HepG2 (cell line): ENCODE data around the gene NCOA1. TPM values are rescaled to one million over a fixed set of nuclear protein-coding genes. Genes with fewer than 3 reads are reported as not detected.

Experiments used
- ATAC-seq: fragments of 200-7000 bp; cut with Tn5 transposase; 3 replicates; pipeline ENCODE4 v1.9.1; 2020; ENCODE audit warnings: mild to moderate bottlenecking, moderate library complexity
- BruUV-seq: library from RNA; stranded (reverse); fragments of 400-500 nt; replicated peaks from 2 replicates; lab custom pipeline; 2021; lab: Mats Ljungman, UMichigan
- CTCF ChIA-PET: fragments of 300-600 bp; formaldehyde crosslinking; extraction: SDS; loops from one replicate; lab custom pipeline; 2021; ENCODE audit warnings: low total read pairs, inconsistent platforms, low intra/inter-chr PET ratio; lab: Yijun Ruan, JAX
- POLR2A ChIA-PET: fragments of 350-600 bp; sonication (Branson Sonifier 250); formaldehyde crosslinking; loops from one replicate; lab custom pipeline; 2020; ENCODE audit warnings: antibody characterized with exemption, inconsistent platforms; lab: Yijun Ruan, JAX
- DNase-seq: peaks from one replicate; pipeline ENCODE4 v3.0.0-alpha.2; 2015; ENCODE audit warnings: low spot score
- FAIRE-seq: peaks from 3 replicates; lab custom pipeline; 2011; peaks lifted over from hg19 to GRCh38; lab: Jason Lieb, UNC
- H2AFZ ChIP-seq: one replicate; pipeline ENCODE4 v1.6.1; 2011; ENCODE audit warnings: low read length, inconsistent platforms
- H3K27ac ChIP-seq: fragments of 300-600 bp; 3 replicates; pipeline ENCODE4 v1.8.0; 2011; ENCODE audit warnings: mixed run types, mild to moderate bottlenecking, mixed read lengths, low read length, inconsistent platforms; ENCODE audit not compliant: insufficient read depth; ENCODE audit errors: extremely low read length
- H3K27me3 ChIP-seq, 2 experiments: fragments of 200-600 bp in 1 of 2; 2 replicates in 1 of 2; 3 replicates in 1 of 2; pipeline versions ENCODE4 v1.6.0 to v1.8.0; 2011; ENCODE audit warnings: low read length in 2 of 2, mild to moderate bottlenecking in 2 of 2, moderate library complexity in 2 of 2, inconsistent platforms in 1 of 2; ENCODE audit not compliant: insufficient read depth in 2 of 2, control insufficient read depth in 1 of 2
- H3K36me3 ChIP-seq, 2 experiments: fragments of 200-600 bp in 1 of 2; replicated peaks in 1 of 2; 2 replicates in 1 of 2; 3 replicates in 1 of 2; pipeline versions ENCODE4 v1.5.1 to v1.8.0; 2011; ENCODE audit warnings: low read length in 2 of 2, inconsistent platforms in 1 of 2; ENCODE audit not compliant: insufficient read depth in 2 of 2, control insufficient read depth in 1 of 2
- H3K4me1 ChIP-seq: 2 replicates; pipeline ENCODE4 v1.5.1; 2012; ENCODE audit warnings: low read length, inconsistent platforms; ENCODE audit not compliant: insufficient read depth
- H3K4me2 ChIP-seq: 2 replicates; pipeline ENCODE4 v1.6.0; 2011; ENCODE audit warnings: low read depth, low read length, inconsistent platforms
- H3K4me3 ChIP-seq, 3 experiments: fragments of 200-600 bp in 1 of 3; sonication (generic), shearing (Covaris generic) in 1 of 3; replicated peaks in 1 of 3; 2 replicates each; pipeline ENCODE4 v1.5.1; 2011 to 2016; ENCODE audit warnings: low read length in 3 of 3, inconsistent platforms in 2 of 3, low read depth in 2 of 3, mild to moderate bottlenecking in 2 of 3, control low read depth in 1 of 3, mixed read lengths in 1 of 3; ENCODE audit not compliant: insufficient read depth in 1 of 3
- H3K79me2 ChIP-seq: one replicate; pipeline ENCODE4 v1.6.1; 2011; ENCODE audit warnings: low read length, inconsistent platforms; ENCODE audit not compliant: insufficient read depth
- H3K9ac ChIP-seq: 2 replicates; pipeline ENCODE4 v1.6.0; 2011; ENCODE audit warnings: mild to moderate bottlenecking, low read depth, low read length, inconsistent platforms; ENCODE audit not compliant: insufficient read depth
- H3K9me3 ChIP-seq: 2 replicates; pipeline ENCODE4 v1.5.1; 2012; ENCODE audit warnings: mild to moderate bottlenecking, low read length
- H4K20me1 ChIP-seq: 2 replicates; pipeline ENCODE4 v1.6.0; 2011; ENCODE audit warnings: inconsistent platforms, mild to moderate bottlenecking, low read length, moderate library complexity; ENCODE audit not compliant: insufficient read depth
- AKAP8 ChIP-seq: sonication (generic); formaldehyde crosslinking; IDR thresholded peaks from 2 replicates; pipeline ENCODE4 v1.5.1; 2020; ENCODE audit warnings: mild to moderate bottlenecking, missing genetic modification reagents
- ARNT ChIP-seq: fragments of 450-650 bp; IDR thresholded peaks from 2 replicates; pipeline ENCODE4 v1.6.1; 2017
- BRCA1 ChIP-seq: sonication (generic); formaldehyde crosslinking; IDR thresholded peaks from 2 replicates; pipeline ENCODE4 v1.4.0; 2020; ENCODE audit warnings: missing genetic modification reagents
- CREM ChIP-seq, 2 experiments: sonication (generic) in 1 of 2; formaldehyde crosslinking in 1 of 2; IDR thresholded peaks; 2 replicates each; pipeline versions ENCODE4 v1.4.0 to v1.6.1; 2016 to 2020; ENCODE audit warnings: antibody characterized with exemption in 1 of 2, mild to moderate bottlenecking in 1 of 2, missing genetic modification reagents in 1 of 2
- DNMT1 ChIP-seq: sonication (generic); formaldehyde crosslinking; IDR thresholded peaks from 2 replicates; pipeline ENCODE4 v1.5.1; 2020; ENCODE audit warnings: mild to moderate bottlenecking, missing genetic modification reagents
- MTA3 ChIP-seq: sonication (generic); formaldehyde crosslinking; IDR thresholded peaks from 2 replicates; pipeline ENCODE4 v1.4.0; 2020; ENCODE audit warnings: missing genetic modification reagents
- POLR2G ChIP-seq: fragments of 200-400 bp; formaldehyde crosslinking; IDR thresholded peaks from 2 replicates; pipeline ENCODE4 v1.6.1; 2018; ENCODE audit warnings: mild to moderate bottlenecking, low read depth, low read length, moderate library complexity
- SKI ChIP-seq: fragments of 450-650 bp; IDR thresholded peaks from one replicate; pipeline ENCODE4 v1.6.1; 2018; ENCODE audit warnings: mild to moderate bottlenecking; ENCODE audit not compliant: partially characterized antibody
- ZNF10 ChIP-seq: sonication (generic); formaldehyde crosslinking; IDR thresholded peaks from 2 replicates; pipeline ENCODE4 v1.4.0; 2020; ENCODE audit warnings: mild to moderate bottlenecking, low read depth, missing genetic modification reagents, borderline replicate concordance
- ZNF205 ChIP-seq: IDR thresholded peaks from 2 replicates; pipeline ENCODE4 v1.6.1; 2018; ENCODE audit warnings: missing biosample characterization, missing genetic modification reagents
- ZNF260 ChIP-seq: sonication (generic); formaldehyde crosslinking; IDR thresholded peaks from 2 replicates; pipeline ENCODE4 v1.4.0; 2020; ENCODE audit warnings: missing genetic modification reagents, low read depth, mild to moderate bottlenecking, borderline replicate concordance
- ZNF3 ChIP-seq: IDR thresholded peaks from 2 replicates; pipeline ENCODE4 v1.7.0; 2017; ENCODE audit warnings: inconsistent platforms
- ZNF577 ChIP-seq: sonication (generic); formaldehyde crosslinking; IDR thresholded peaks from 2 replicates; pipeline ENCODE4 v1.4.0; 2020; ENCODE audit warnings: mild to moderate bottlenecking, low read depth, missing genetic modification reagents, borderline replicate concordance
- ZNF747 ChIP-seq: sonication (generic); formaldehyde crosslinking; IDR thresholded peaks from 2 replicates; pipeline ENCODE4 v1.8.1; 2023; ENCODE audit warnings: missing genetic modification reagents, mild to moderate bottlenecking, borderline replicate concordance
- WGBS: methylation state at CpG from one replicate; pipeline ENCODE4 v1.1.6; 2017; ENCODE audit warnings: low lambda C conversion rate; 5-methylcytosine and 5-hydroxymethylcytosine counted together
- in situ Hi-C: cut with HindIII; loops from 2 replicates; pipeline ENCODE4 v1.10.0; 2017; ENCODE audit warnings: low pct_unique_long_range_greater_than_20kb; ENCODE audit not compliant: extremely low pct_ligation_motif_present
- intact Hi-C: fragments of 100-400 bp; cut with micrococcal nuclease; formaldehyde crosslinking; loops from one replicate; pipeline ENCODE4 v1.10.0; 2022; ENCODE audit not compliant: unreplicated experiment
- polyA plus RNA-seq, 8 experiments: library from polyadenylated mRNA; depleted of rRNA in 3 of 8; stranded (reverse) in 7 of 8; unstranded in 1 of 8; fragments of >200 nt; fragmentation: Illumina TruSeq in 4 of 8; extraction: Trizol in 4 of 8; gene quantifications; 2 replicates each; pipeline versions ENCODE4 v1.2.1 to v1.2.3, GENCODE V29; 2011 to 2016; ENCODE audit warnings: low read depth in 4 of 8, missing spikeins in 1 of 8, mixed read lengths in 1 of 8; ENCODE audit not compliant: insufficient read depth in 1 of 8
- total RNA-seq, 5 experiments: library from RNA; depleted of rRNA; stranded (reverse); fragments of >200 nt; fragmentation: Illumina TruSeq; extraction: Trizol; gene quantifications; 2 replicates each; pipeline ENCODE4 v1.2.3, GENCODE V29; 2016; ENCODE audit warnings: low read depth in 1 of 5
- TF ChIP-seq, protein P1 (sequence below): sonication (generic); formaldehyde crosslinking; IDR thresholded peaks from 2 replicates; pipeline ENCODE4 v1.5.0; 2020; ENCODE audit warnings: missing genetic modification reagents

NCOA1 gene
- total and polyA plus RNA-seq, 2 of the 13 experiments (the other 11 are each of a cell fraction or from before 2014, with no cell fraction given): 10.0 to 10.4 TPM

DNA sequence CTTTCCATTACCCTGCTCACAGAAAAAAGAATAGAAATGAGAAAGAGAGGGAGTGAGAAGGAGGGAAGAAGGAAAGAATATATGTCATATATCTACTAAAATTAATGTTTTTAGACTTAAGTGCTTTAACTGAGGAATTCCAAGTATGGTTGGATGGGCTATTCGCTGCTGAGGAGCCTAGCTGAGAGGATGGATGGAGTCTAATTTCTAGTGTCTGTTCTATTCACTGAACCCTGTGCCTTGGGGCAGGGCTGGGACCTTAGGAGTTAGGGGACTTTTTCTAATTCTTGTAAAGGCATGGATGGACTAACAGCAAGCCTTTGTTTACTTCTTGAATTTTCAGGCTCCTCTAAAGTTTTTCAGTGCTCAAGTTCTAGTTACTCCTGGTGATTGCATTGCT lies 192.4 kb downstream of the NCOA1 start:
- no peaks in the 10 kb centered on the region for H3K9me3 ChIP-seq
- ChIA-PET CTCF (no interaction called here), POLR2A (no interaction called here)
- no peak for FAIRE-seq
- no peak for ATAC-seq
- no peak overlapping the region for H2AFZ ChIP-seq
- WGBS: 89% methylated on average over 1 of the region's 1 CpG
- intact Hi-C loops: no loop called here
- no peak overlapping the region for H3K9ac ChIP-seq
- no peaks in the 10 kb centered on the region for H3K79me2 ChIP-seq
- no peaks in the 10 kb centered on the region for H3K36me3 ChIP-seq
- in situ Hi-C loops: no loop called here
- no peak for TF ChIP-seq SKI
- TF ChIP-seq CREM (IDR thresholded peaks at IDR 0.05): no peak
- no peak for TF ChIP-seq CREM (CRISPR knock-in tag; IDR thresholded peaks at IDR 0.05)
- TF ChIP-seq AKAP8 (CRISPR knock-in tag): no peak
- no peak for TF ChIP-seq POLR2G
- no peak for TF ChIP-seq ZNF3 (CRISPR knock-in tag)
- no peak for TF ChIP-seq ZNF205 (CRISPR knock-in tag)
- no peak for TF ChIP-seq ZNF747 (CRISPR knock-in tag)
- TF ChIP-seq BRCA1 (CRISPR knock-in tag): no peak
- TF ChIP-seq ZNF577 (CRISPR knock-in tag): no peak
- no peak for TF ChIP-seq ZNF260 (CRISPR knock-in tag)
- no peak for TF ChIP-seq DNMT1
- TF ChIP-seq ZNF10 (CRISPR knock-in tag): no peak
- TF ChIP-seq, protein P1, sequence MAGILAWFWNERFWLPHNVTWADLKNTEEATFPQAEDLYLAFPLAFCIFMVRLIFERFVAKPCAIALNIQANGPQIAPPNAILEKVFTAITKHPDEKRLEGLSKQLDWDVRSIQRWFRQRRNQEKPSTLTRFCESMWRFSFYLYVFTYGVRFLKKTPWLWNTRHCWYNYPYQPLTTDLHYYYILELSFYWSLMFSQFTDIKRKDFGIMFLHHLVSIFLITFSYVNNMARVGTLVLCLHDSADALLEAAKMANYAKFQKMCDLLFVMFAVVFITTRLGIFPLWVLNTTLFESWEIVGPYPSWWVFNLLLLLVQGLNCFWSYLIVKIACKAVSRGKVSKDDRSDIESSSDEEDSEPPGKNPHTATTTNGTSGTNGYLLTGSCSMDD: no peak
- no peak for TF ChIP-seq MTA3 (CRISPR knock-in tag)
- no peak for TF ChIP-seq ARNT
- H3K4me1 ChIP-seq: no peaks in the 10 kb centered on the region
- no peak for DNase-seq
- no peak overlapping the region for H3K4me3 ChIP-seq
- H3K4me2 ChIP-seq: no peak overlapping the region
- no peaks in the 10 kb centered on the region for H3K27me3 ChIP-seq
- H3K27ac ChIP-seq: no peak overlapping the region
- H4K20me1 ChIP-seq: no peaks in the 10 kb centered on the region
- BruUV-seq: no TSS peak
